ENCODE measurements around the gene RIN3.

RIN3 gene

GRCh38 chr14:92666251-92666650, 152.7 kb downstream of the RIN3 start:
- no peak for TF ChIP-seq CTCF (IDR thresholded peaks at IDR 0.05; ENCODE audit: low read depth, low read length)
- no peak for DNase-seq (ENCODE audit: extremely low read depth, low read depth)

GRCh38 chr14:92668276-92668973, 154.8 kb downstream of the RIN3 start:
- DNase-seq (ENCODE audit: extremely low read depth, low read depth) = no peak
- no peak for TF ChIP-seq CTCF (IDR thresholded peaks at IDR 0.05; ENCODE audit: low read depth, low read length)

GRCh38 chr14:92670160-92670559, 156.6 kb downstream of the RIN3 start:
- peak; percentile 91 for DNase-seq (ENCODE audit: extremely low read depth, low read depth)
- TF ChIP-seq CTCF (IDR thresholded peaks at IDR 0.05; ENCODE audit: low read depth, low read length) = peak; percentile 61

- DNase-seq (ENCODE audit: extremely low read depth, low read depth) = no peak
Measured at GRCh38 chr14:92670643-92671366, 157.2 kb downstream of the RIN3 start.

GRCh38 chr14:92673601-92674150, 160.1 kb downstream of the RIN3 start:
- no peak for TF ChIP-seq CTCF (IDR thresholded peaks at IDR 0.05; ENCODE audit: low read depth, low read length)
- DNase-seq (ENCODE audit: extremely low read depth, low read depth) = no peak

More at GRCh38 chr14:92670643-92671366, 157.2 kb downstream of the RIN3 start:
- TF ChIP-seq CTCF (IDR thresholded peaks at IDR 0.05; ENCODE audit: low read depth, low read length) = no peak

- no peak for DNase-seq (ENCODE audit: extremely low read depth, low read depth)
- TF ChIP-seq CTCF (IDR thresholded peaks at IDR 0.05; ENCODE audit: low read depth, low read length) = no peak
Measured at GRCh38 chr14:92675421-92675820, 161.8 kb downstream of the RIN3 start.

- DNase-seq (ENCODE audit: extremely low read depth, low read depth) = no peak
- no peak for TF ChIP-seq CTCF (IDR thresholded peaks at IDR 0.05; ENCODE audit: low read depth, low read length)
Measured at GRCh38 chr14:92675976-92676375, 162.4 kb downstream of the RIN3 start.
